GM12874 (cell line): ENCODE measurements around the gene LIPN.

ENCODE experiments used
- TF ChIP-seq, protein P1 (sequence below): IDR thresholded peaks from 2 replicates; pipeline ENCODE4 v1.5.1; 2011; ENCODE audit warnings: low read depth, mild to moderate bottlenecking, control low read depth, low read length, moderate library complexity; ENCODE audit not compliant: insufficient read depth

The LIPN gene

DNA sequence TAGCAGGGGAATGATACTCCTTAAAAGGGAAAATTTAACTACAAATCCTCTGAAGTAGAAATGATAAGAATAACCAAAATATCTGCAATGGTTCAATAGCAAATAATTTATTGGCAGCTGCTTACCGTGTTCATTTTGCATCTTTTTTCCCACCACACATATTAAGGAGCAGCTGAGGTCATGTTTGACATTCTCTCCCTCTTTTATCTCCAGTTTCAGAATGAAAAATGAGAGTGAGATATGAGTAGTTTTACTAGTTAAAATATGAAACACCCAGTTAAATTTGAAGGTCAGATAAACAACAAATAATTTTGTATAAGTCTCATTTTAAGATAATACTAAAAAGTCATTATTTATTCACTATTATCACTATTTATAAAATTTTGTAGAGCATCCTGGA lies 3.1 kb downstream of the LIPN start:
- TF ChIP-seq, protein P1, sequence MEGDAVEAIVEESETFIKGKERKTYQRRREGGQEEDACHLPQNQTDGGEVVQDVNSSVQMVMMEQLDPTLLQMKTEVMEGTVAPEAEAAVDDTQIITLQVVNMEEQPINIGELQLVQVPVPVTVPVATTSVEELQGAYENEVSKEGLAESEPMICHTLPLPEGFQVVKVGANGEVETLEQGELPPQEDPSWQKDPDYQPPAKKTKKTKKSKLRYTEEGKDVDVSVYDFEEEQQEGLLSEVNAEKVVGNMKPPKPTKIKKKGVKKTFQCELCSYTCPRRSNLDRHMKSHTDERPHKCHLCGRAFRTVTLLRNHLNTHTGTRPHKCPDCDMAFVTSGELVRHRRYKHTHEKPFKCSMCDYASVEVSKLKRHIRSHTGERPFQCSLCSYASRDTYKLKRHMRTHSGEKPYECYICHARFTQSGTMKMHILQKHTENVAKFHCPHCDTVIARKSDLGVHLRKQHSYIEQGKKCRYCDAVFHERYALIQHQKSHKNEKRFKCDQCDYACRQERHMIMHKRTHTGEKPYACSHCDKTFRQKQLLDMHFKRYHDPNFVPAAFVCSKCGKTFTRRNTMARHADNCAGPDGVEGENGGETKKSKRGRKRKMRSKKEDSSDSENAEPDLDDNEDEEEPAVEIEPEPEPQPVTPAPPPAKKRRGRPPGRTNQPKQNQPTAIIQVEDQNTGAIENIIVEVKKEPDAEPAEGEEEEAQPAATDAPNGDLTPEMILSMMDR, result no peak

DNA sequence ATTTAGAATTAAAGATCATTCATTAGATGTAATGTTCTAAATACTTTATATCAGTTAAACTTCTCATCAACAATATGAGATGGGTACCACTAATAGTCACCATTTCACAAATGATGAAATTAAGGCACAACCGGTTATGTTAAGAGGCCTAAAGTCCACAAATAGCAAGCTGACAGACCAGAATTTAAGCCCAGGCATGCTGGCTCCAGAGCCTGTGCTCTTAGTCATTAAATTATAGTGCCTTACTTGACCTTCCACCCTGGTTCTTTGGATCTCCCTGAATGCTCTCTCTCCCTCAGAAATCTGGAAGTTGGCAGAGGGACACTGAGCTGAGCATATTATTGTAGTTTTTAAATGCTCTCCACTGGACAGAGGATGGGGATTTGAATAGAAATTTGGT lies 3.6 kb downstream of the LIPN start:
- TF ChIP-seq, protein P1, result no peak

DNA sequence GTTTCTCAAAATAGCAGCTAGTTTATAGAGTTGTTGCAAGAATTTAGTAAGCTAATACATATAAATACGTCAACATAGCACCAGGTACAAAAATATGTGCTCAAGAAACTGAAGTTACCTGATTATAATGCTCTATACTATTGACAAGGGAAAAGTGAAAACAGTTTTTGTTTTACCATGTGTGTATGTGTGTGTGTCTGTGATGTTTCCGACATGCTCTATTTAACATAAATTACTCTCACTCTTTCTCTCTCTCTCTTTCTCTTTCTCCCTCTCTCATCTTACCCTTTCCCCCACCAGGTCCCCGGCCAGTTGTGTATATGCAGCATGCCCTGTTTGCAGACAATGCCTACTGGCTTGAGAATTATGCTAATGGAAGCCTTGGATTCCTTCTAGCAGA lies 4.3 kb downstream of the LIPN start:
- TF ChIP-seq, protein P1, result no peak

DNA sequence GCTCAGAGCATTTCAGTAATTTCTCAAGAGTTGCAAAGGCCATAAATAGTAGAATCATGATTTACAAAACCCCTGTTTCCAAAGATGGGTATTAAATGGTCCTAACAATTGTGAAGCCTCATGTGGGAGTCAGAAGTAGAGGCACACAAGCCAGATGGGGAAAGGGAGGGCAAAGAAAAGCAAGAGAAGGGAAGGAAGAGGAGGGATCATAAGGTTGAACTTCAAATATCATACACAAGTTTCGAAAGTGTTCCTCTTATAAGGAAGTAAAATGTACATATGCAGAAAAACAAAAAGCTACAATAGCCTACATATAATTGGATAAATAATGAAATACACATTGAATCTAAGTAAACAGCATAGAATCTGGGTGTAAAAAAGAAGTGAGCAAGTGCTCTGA lies 6.0 kb downstream of the LIPN start:
- TF ChIP-seq, protein P1, result no peak

DNA sequence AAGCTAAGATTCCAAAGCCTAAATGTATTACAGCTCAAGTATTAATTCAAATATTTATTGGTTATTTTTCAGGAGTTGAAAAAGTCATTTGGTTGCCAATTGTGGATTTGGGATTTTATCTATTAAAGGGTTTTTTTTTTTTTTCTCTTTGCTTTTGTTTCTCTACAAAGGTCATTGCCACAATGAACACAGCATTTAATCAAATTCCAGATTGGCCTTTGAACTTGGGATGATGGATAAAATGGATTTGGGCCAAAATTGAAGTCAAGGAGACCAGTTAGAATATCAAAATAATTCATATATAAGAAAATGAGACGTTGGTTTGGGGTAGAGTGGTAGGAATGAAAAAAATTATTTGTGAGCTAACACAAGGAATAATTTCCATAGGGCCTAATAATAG lies 9.6 kb downstream of the LIPN start:
- TF ChIP-seq, protein P1, result no peak

DNA sequence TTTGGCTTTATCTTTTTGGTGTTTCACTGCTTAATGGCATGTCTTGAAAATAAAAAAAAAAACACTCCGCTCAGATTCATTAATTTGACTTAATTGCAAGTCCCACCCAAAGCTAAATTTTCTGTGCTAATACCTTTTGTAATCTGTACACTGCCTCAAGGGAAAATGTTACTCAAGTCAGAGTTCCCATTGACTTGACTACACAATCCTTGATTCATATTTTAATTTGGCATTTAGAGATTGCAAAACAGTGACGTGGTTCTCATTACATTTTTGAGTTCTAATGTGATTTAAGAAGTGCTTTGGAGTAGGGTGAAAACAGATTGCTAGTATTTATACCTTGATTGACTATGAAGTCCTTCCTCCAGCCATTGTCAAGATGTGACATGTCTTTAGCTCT lies 21.4 kb downstream of the LIPN start:
- TF ChIP-seq, protein P1, result no peak

DNA sequence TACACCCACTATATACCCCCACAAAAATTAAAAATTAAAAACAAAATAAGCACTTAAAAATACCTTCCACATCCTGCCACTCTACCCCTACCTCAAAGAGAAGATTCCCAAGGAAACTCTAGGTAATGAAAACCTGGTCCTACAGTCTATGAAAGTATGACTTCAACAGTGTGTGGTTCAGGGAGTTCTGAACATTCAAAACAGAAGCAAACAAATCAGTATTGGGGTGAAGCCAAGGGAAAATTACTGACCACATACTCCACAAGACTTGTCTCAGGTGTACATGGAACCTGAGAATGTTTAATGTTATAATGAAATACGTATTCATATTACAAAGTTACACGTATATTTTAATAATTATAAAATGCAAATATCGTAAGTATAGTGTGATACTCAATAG lies 22.4 kb downstream of the LIPN start:
- TF ChIP-seq, protein P1, result no peak

DNA sequence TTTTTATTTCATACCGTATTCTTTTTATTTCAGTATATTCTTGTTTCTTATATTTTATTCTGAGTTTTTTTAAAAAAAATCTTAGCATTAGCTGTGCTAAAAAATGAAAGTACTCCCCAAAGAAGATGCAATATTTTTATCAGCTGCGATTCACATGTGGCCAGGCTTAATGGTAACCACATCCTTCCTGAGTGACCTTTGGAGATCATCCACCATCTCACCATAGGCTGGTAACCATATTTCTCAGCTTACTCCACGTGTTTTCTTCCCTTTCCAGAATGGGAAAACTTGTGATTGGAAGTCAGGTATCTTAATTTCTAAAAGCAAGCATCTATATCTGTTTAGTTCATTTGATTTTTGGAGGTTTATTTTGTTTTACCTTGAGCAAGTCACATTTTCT lies 23.9 kb downstream of the LIPN start:
- TF ChIP-seq, protein P1, result no peak
